OCI-M2 (cell line): ENCODE data around the gene ARHGAP29.

Experiments used
- DNase-seq: peaks from one replicate; lab custom pipeline; 2025; ENCODE audit not compliant: unreplicated experiment; lab: John Stamatoyannopoulos, UW

ARHGAP29 gene

DNA sequence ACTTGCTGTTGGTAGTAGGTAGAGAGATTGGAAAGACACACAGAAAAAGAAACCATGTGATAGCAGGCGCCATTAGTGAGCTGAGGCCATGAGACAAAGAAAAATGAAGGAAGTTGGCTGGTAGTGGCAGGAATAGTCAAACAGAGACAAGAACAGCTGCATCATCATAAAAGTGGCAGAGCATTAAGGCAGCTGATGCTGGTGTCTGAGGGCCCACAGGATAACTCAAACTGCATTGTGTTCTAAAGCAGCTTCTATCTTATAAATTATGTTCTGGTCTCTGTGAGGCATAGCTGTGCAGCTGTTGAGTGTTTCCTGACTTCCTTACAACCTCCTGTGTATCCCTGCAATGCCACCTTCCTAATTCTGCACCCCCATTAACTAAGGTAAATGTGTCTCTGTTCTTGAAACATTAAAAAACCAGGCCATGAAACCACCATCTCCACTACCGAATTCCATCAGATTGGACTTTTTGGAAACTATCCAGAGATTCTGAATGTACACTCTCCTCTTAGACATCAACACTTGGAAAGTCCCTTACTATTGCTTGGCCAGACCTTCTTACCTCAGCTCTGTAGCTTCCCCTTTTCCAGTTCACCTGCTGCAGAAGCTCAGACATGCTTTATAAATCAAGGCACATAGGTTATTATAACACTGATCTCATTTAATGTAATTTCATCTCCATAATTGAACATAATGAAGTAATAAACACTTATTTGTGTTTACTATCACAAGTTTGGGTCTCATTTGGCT lies 23.4 kb upstream of the ARHGAP29 start:
- DNase-seq: no peak

DNA sequence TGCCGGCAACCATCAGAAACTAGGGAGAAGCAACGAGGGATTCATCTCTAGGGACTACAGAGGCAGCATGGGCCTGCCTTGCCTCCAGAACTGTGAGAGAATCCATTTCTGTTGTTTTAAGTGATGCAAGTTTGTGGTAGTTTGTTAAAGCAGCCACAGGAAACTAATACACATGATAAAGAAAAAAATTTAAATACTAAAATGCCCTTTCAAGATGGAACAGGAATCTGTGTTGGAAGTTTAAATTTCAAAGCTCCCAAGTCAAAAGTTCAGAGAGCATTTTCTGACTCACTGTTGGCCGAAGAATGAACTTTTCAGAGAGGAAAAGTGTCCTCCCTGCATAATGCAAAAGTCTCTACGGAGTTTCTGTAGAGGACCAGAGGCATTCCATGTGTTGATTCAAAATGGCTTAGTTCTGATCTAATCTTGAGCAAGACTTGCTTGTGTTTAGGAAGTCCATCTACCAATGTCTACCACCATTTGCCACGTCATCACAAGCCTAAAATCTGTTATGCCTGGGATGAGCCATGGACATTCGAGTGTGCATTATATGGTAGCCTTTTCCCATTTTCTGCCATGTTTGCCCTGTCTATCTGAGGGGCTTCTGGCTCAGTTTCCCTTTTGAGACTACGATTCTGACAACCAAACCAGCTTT lies 22.4 kb upstream of the ARHGAP29 start:
- DNase-seq: no peak

DNA sequence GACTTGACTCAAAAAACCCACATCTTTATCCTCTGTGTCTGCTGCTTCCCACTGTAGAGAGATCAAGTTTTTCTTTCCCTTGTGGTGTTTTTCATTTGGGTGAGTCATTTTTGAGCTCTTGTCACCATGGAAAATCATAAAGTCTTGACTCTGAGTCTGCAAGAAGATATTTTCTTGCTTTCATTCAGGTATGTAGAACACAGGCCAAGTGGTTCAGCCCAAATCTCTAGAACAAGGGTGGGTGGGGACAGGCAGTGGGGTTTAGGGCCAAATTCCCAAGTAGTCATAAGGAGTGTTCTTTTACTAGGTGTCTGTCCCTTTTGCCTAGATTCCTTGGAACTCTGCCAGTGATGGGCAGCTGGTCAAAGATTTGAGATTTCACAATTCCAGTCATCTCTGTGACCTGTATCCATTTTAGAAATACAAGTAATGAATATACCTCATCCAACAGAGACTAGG lies 21.5 kb upstream of the ARHGAP29 start:
- DNase-seq: no peak

DNA sequence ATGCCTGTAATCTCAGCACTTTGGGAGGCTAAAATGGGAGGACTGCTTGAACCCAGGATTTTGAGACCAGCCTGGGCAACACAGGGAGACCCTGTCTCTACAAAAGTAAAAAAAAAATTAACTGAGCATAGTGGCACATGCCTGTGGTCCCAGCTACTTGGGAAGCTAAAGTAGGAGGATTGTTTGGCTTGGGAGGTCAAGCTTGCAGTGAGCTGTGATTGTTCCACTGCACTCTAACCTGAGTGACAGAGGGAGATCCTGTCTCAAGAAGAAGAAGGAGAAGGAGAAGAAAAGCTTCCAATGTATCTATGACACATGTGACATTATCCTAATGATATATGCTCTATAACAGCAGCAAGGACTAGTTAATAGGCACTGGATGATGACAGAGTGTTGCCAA lies 20.1 kb upstream of the ARHGAP29 start:
- no peak for DNase-seq

DNA sequence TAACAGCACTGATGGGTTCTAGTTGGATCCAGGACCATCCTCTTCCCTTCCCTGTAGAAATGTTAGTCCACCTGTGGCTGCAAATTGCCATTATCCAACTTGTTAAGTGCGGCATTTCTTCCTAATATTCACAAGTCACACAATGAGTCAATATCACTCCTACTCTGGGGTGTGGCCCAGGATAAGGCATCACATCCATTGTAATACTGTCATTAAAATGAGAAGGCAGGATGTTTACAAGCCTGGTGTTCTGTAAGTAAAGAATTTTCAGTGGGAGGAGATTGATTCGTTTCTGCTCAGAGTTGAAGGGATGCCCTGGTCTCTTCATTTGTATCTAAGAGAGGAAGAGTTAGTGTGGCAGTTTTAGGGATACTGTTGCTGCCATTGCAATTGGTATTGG lies 18.1 kb upstream of the ARHGAP29 start:
- no peak for DNase-seq

DNA sequence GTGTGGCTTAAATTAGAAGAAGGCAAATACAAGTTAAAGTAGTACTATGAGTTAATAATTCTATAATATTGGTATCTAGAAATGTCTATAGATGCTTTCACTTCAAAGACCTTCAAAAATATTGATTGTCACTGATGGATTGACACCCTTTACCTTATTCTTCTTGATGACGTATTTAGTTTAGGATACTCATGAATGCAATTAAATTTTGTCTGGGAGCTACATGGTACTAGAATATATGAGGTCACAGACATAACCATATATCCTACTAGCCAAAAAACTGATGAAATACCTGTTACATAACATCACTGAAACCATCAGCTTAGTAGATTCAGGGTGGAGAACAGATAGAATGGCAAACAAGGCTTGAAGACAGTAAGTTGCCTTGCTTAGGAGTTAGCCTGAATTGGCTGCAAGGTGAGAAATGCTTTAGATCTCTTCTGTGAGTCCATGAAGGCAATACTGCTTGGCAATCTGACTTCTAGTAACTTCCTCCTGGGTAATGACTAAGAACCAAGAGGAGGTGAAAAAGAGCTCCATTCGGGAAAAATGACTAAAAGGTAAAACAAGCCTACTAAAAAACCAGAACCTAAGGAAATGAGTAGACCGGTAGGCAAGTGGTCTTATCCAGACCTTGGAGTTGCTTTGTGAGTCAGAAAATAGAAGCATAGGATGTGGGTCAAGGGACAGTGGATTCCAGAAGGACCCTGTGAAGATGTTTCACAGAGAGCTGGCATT lies 16.9 kb upstream of the ARHGAP29 start:
- DNase-seq: no peak

DNA sequence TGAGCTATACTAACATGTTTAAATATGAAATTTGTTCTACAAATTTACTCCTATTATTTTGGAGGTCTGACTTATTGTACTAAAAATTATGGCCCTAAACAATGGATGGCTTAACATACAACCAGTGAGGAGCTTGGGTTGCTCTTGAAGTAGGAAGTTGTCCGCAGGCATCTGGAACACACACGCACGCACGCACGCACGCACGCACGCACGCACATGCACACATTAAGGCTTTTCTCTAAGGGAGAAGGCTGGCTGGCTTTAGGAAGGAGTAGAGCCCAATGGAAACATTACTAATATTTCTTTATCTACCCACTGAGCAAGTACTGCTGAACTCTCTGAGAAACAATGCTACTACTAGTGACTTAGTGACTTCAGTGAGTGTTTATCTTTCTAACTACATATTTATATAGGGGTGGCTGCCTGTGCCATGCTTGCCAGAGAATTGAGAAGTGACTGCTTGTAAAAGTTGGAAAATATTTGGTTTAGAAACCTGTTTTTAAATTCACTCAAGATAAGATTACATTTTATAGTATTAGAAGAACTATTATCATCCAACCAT lies 16.2 kb upstream of the ARHGAP29 start:
- no peak for DNase-seq

DNA sequence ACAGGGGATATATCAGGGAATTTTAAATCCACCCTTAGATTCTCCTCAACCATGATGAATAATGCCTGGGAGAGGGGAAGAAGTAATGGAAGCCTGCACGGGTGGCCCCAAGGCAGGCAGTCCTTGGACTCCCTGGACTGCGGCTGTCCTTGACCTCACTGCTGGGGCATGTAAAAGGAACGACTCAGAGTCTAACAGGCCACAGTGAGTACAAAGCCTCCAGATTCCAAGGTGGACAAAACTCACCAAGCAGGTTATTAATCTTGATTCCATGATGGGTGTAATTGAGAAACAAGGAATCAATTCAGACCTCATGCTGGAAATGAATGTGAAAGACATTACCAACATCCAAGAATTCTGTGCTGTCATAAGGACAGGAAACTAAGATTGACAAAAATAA lies 13.0 kb upstream of the ARHGAP29 start:
- DNase-seq: no peak

DNA sequence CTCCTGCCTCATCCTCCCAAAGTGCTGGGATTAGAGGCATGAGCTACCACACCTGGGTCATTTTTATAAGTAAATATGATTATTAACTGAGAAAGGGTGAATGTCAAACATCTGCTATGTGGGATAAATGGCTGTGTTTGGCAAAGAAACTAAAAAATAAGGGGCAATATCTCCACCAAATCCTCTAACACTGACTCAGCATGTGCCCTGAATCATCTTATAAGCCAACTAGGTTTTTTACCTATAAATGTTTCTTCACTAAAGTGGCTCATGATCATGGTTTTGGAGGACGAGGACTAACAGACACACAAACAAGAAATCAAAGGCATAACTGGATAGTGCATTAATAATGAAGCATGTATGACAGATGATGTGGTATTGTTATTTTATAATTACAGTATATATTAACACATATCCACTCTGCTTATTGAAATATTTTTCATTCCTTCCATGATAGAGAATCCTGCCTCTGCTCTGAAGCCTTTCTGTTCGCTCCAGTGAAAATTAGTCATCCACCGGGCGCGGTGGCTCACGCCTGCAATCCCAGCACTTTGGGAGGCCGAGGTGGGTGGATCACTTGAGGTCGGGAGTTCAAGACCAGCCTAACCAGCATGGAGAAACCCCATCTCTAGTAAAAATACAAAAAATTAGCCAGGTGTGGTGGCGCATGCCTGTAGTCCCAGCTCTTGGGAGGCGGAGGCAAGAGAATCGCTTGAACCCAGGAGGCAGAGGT lies 11.7 kb upstream of the ARHGAP29 start:
- no peak for DNase-seq

DNA sequence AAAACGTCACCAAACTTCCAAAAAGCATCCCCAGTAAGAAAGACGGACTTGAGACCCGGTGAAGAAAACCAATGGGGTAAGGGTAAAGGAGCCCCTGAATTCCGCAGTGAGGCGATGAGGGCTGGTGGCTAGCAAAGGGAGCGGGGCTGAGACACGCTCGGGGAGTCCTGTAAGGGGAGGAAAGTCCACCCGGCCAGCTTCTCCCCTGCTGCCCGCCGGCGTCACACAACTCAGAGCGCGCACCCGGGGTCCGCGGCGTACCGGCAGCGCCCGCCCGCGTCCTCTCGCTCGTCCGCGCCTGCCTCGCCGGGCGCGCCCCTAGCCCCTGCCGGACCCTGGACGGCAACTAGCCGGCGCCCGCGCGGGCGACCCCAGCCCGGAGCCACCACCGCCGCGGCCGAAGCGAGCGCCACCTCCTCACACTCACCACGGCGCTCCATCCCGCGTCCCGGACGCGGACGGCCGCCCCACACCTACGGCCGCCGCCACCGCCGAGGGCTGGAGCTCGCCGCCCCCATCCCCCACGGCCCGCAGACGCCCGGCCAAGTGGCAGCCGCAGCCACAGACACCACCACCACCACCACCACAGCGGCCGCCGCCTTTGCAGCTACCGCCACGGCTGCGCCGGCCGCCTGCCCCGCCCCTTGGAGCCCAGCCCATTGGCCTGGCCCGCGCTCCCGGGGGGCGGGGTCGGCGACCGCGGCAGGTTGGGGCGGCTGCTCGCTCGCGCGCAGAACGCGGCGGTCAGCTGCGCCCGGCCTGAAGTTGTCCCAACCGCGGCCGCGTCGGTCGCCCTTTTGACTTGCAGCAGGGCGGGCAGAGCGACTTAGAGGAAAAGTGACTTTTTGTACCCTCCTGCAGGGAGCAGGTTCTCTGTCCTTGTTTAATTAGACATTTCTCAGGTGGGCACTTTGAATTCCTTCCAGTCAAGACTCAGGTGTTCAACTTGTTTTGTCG lies 10.0 kb upstream of the ARHGAP29 start:
- DNase-seq: no peak

DNA sequence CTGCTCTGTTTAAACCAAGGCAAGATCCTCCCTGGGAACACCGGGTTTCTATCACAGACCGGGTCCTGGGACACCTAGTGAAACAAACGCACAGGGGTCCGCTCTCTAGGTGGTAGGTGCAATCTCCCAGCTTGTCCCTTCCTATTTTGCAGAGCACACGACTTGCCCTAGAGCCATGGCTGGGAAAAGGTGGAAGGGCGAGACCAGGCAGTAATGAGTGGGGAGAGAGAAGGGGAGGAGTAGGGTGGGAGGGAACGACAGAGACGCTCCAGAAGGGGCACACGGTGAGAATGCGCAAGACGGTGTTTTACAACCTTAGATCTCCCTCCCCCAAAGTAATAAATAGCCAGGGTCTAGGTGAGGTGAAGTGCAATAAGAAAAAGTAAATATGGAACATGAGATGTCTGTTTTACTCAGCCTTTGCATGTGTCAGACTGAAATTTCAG lies 9.3 kb upstream of the ARHGAP29 start:
- no peak for DNase-seq

DNA sequence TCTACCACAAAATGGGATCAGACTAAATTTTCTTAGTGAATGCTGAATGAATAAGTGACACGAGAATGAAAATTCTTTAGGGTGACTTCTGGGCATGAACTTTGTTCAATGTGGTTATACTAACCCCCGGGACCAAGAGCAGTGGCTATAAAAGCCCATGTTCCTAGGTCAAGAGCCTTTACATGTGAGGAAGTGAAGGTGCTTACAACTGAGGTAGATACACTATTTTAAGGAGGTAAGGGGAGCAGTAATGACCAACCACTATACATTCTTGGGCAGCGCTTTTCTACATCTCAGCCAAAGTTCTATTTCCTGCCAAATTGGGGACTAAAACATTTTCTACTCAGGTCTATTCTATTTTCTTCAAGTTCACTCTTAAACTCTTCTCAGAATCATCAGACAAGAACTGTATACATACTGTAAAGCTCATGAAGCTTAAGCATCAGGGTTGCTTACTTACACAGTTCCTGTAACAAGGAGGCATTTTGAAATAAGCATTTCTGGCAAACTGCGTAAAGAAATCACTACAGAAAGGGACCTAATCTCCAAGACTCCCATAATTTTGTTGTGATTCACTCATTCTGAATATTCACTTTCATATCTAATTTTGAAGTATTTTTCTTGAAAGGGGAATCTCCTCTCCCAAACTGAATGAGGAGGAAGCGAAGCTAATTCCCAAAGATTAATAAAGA lies 8.5 kb upstream of the ARHGAP29 start:
- DNase-seq: no peak

DNA sequence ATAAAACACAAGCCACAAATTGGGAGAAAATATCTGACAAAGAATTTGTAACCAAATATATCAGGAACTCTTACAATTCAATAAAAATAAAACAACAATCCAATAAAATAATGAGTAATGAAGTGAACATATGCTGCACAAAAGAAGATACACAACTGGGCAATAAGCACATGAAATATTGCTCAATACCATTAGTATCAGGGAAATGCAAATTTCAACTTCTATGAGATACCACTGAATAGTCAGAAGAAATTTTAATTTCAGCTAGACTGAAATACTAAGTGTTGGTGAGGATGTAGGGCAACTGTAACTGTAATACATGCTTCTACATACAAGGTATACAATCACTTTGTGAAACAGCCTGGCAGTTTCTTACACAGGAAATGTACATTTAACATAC lies 7.4 kb upstream of the ARHGAP29 start:
- no peak for DNase-seq

DNA sequence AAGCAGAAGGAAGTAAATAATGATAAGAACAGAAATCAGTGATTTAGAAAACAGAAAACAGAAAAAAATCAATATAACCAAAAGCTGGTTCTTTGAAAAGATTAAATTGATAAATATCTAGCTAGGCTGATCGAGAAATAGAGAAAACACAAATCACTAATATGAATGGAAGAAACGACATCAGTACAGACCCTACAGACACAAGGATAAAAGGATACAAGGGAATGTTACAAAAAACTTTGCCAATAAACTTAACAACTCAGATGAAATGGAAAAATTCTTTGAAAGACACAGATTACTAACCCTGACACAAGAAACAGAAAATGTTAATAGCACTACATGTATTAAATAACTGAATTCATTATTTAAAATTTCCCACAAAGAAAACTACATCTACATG lies 6.3 kb upstream of the ARHGAP29 start:
- no peak for DNase-seq

DNA sequence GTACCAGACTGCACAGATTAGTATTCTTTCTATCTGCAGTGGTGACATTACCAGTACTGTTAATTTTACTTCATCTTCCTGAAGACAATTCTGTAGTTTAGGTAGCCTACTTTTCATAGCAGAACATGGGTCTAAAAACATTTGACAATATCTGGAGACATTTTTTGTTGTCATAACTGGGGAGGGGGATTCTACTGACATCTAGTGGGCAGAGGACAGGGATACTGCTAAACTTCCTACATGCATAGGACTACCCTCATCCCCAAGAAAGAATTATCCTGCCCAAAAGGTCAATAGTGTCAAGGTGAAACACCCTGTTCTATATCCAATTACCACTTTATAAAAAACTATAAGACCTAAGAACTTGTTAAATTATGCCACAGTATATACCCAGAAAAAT lies 3.4 kb upstream of the ARHGAP29 start:
- DNase-seq: no peak

DNA sequence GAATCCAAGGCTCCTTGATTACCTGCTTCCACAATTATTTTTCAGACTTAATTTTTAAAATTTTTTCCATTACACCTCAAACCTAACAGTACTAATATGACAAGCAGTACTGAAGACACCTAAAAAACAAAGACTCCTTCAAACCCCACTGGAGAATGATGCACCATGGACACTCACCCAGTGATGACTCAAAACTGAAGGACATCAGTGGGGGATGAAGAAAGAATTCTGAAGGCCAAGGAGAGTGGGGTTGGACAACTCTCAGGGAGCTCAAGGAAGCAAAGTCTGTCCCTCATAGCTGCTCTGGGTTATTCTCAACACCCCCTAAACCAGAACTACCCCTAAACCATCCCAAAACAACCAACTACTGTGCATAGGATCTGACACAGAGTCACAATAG lies 2.4 kb upstream of the ARHGAP29 start:
- DNase-seq: no peak

DNA sequence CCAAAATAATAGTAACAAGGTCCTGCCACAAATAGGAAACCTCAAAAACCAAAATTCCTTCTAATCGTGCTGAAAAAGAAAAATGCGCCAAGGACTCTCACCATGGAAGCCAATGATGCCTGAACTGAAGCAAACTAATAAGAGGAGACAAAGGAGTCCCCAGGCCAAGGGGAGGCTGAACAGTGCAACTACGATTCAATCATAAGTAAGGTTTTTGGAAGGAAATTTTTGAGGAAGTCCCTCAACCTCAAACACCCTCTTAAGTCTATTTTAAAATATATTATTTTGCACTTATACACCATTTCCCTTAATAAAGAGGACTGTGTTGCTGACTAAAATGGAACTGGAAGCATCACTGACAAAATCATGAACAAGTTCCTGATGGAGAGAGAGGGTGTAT lies 1.7 kb upstream of the ARHGAP29 start:
- DNase-seq: no peak

DNA sequence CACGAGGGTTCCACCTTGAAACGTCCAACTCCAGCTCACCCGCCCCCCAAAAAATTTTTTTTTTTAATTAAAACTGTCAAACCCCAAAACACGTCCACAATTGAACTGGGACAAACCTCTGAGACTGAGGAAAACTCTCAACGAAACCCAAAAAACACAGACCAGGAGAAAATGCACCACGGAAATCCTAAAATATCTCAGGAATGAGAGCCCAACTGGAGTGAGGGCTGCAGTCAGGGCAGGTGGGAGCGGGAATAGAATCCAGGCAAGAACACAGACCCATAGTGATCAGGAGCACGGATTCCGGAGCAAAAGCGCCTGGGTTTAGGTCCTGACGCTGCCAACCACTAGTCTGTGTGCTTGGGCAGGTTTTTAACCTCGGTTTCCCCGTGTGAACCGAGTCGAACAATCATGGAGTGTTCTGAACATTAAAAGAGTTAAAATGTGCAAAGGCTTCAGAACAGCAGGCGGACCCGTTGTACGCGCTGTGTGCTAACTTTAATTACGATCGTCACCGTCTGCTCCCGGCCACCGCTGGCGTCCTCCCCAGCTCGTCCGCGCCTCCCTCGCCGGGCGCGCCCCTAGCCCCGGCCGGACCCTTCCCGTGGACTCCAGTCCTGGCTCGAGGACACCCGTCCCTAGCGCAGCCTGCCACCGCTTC lies 624 bp downstream of the ARHGAP29 start:
- no peak for DNase-seq

DNA sequence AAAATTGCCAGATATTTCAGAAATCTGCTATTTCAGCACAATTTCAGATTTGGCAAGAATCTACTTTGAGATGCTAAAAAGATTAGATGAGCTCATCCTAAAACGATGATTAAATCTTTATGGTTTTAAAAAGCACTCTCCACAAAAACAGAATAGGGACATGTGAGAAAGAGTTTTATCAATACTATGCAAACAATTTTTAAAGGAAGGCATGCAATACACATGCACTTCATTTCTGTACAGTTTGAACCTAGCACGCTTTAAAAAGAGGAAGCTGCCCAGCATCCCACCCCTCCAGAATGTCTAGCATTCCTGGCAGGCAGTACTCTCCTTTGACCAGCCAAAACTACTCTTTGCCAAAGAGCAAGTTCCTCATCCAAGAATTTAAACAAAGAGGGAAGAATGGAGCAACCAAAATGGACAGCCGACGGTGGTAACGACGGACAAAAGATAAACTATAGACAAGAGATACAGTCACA lies 1.3 kb downstream of the ARHGAP29 start:
- no peak for DNase-seq
